Neural progenitor cell (in vitro differentiated cells): Measurements from ENCODE around the gene TPM1. TPM values are rescaled to one million over a fixed set of nuclear protein-coding genes. Genes with fewer than 3 reads are reported as not detected.

Experiments used
- DNase-seq: peaks from one replicate; pipeline ENCODE4 v3.0.0-alpha.2; 2016; ENCODE audit warnings: low spot score
- H2AFZ ChIP-seq: fragments of 200-600 bp; sonication (generic); replicated peaks from 2 replicates; pipeline ENCODE4 v1.6.1; 2016; ENCODE audit warnings: antibody characterized with exemption
- H3F3A ChIP-seq: fragments of 200-600 bp; sonication (generic); 2 replicates; pipeline ENCODE4 v1.6.1; 2016; ENCODE audit warnings: antibody characterized with exemption, low read depth
- H3K27ac ChIP-seq: fragments of 200-600 bp; sonication (generic); 2 replicates; pipeline ENCODE4 v1.5.1; 2016; ENCODE audit warnings: mild to moderate bottlenecking
- H3K27me3 ChIP-seq: fragments of 200-600 bp; sonication (generic); 2 replicates; pipeline ENCODE4 v1.6.1; 2016; ENCODE audit warnings: mild to moderate bottlenecking, moderate library complexity
- H3K36me3 ChIP-seq: fragments of 200-600 bp; sonication (generic); 2 replicates; pipeline ENCODE4 v1.5.1; 2016
- H3K4me1 ChIP-seq: fragments of 200-600 bp; sonication (generic); 2 replicates; pipeline ENCODE4 v1.6.1; 2016; ENCODE audit warnings: mixed run types
- H3K4me2 ChIP-seq: fragments of 200-600 bp; sonication (generic); 2 replicates; pipeline ENCODE4 v1.6.1; 2016
- H3K4me3 ChIP-seq: fragments of 200-600 bp; sonication (generic); 2 replicates; pipeline ENCODE4 v1.5.1; 2016
- H3K79me2 ChIP-seq: fragments of 200-600 bp; sonication (generic); 2 replicates; pipeline ENCODE4 v1.6.1; 2016; ENCODE audit warnings: low read depth
- H3K9ac ChIP-seq: fragments of 200-600 bp; sonication (generic); 2 replicates; pipeline ENCODE4 v1.6.1; 2016
- H3K9me3 ChIP-seq: fragments of 200-600 bp; sonication (generic); 2 replicates; pipeline ENCODE4 v1.5.1; 2016; ENCODE audit warnings: low read depth
- H4K20me1 ChIP-seq: fragments of 200-600 bp; sonication (generic); 2 replicates; pipeline ENCODE4 v1.6.1; 2016; ENCODE audit warnings: low read depth
- H3K27ac Mint-ChIP-seq: 3 replicates; pipeline ENCODE4 v1.8.0; 2021; ENCODE audit warnings: mixed read lengths
- H3K27me3 Mint-ChIP-seq: 2 replicates; pipeline ENCODE4 v1.8.0; 2022; ENCODE audit warnings: low read depth, mild to moderate bottlenecking, inconsistent platforms, moderate library complexity, mixed read lengths; ENCODE audit not compliant: insufficient read depth
- H3K36me3 Mint-ChIP-seq: 3 replicates; pipeline ENCODE4 v1.8.0; 2021; ENCODE audit warnings: mixed read lengths
- H3K4me1 Mint-ChIP-seq: 3 replicates; pipeline ENCODE4 v1.8.0; 2021; ENCODE audit warnings: mixed read lengths
- H3K4me3 Mint-ChIP-seq: 3 replicates; pipeline ENCODE4 v1.8.0; 2021; ENCODE audit warnings: mild to moderate bottlenecking, moderate library complexity, mixed read lengths
- H3K9me3 Mint-ChIP-seq: 3 replicates; pipeline ENCODE4 v1.8.0; 2020; ENCODE audit warnings: mixed read lengths
- CTCF ChIP-seq: fragments of 200-600 bp; sonication (generic); IDR thresholded peaks from 2 replicates; pipeline ENCODE4 v1.5.1; 2017; ENCODE audit warnings: antibody characterized with exemption, mild to moderate bottlenecking
- EZH2 ChIP-seq: fragments of 200-600 bp; sonication (generic); IDR thresholded peaks from 2 replicates; pipeline ENCODE4 v1.6.1; 2017; ENCODE audit warnings: antibody characterized with exemption, mild to moderate bottlenecking, moderate library complexity
- EZH2phosphoT487 ChIP-seq: fragments of 200-600 bp; sonication (generic); IDR thresholded peaks from 2 replicates; pipeline ENCODE4 v1.6.1; 2017; ENCODE audit warnings: antibody characterized with exemption
- total RNA-seq: library from RNA; depleted of rRNA; stranded (reverse); fragments of >200 nt; gene quantifications from 2 replicates; pipeline ENCODE4 v1.2.3, GENCODE V29; 2015; ENCODE audit warnings: low replicate concordance

The TPM1 gene
- total RNA-seq, 1 donor from 2014 or later = 623 TPM

DNA sequence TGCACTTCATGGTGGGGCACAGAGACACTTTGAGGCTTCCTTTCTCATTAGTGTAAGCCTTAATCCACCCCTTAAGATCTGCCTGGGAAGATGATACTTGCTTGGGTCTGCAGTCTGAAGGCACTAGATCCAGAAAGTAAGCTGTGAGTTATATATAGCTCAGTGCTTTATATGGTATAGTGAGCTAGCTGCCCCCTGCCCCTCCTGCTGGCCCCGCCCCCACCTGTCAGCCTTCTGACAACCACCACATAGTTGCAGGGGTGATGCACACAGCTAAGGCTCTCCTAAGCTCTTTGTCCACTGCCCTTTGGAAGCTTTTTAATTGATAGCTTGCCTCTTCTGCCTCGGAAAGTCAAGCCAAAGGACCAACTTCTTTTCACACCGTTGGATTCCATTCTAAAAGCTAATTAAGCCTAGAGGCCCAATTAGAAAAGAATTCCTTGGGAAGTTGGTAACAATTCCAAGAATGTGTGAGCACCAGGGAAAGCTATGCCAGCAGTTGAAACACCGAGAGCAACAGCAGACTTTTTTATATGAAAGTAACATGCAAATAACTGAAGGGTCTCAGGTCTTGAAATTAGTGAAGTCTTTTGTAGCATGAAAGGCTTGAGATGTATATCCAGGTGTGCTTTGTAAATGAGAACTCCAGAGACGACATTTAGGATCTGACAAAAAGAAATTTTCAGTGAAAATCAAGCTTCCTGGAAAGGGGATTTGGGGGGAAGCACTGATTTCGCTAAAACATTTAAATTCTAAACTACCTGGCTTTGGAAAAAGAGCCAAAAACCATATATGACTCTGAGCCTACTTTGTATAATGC lies 2.3 kb downstream of the TPM1 start:
- Histone ChIP-seq H3K4me2 (peak overlapping the region; percentile 98), H3K4me3 (peak overlapping the region; percentile 94), H3K9ac (peak overlapping the region; percentile 94), H3F3A (peaks cover 61% of the 10 kb centered on the region), H2AFZ (no peak overlapping the region), H3K27ac (peak overlapping the region; percentile 99), H3K36me3 (peaks cover 10% of the 10 kb centered on the region), H3K79me2 (peaks cover 74% of the 10 kb centered on the region), H3K4me1 (peaks cover 47% of the 10 kb centered on the region), H4K20me1 (peaks cover 59% of the 10 kb centered on the region), H3K9me3 (no peaks in the 10 kb centered on the region), H3K27me3 (peaks cover 4% of the 10 kb centered on the region)
- peak; percentile 94 for DNase-seq
- H3K27ac Mint-ChIP-seq = peak overlapping the region; percentile 57
- H3K27me3 Mint-ChIP-seq = peaks cover 4% of the 10 kb centered on the region
- TF ChIP-seq EZH2 (no peak), EZH2phosphoT487 (no peak), CTCF (no peak)
- H3K4me1 Mint-ChIP-seq = peaks cover 60% of the 10 kb centered on the region
- peaks cover under 1% of the 10 kb centered on the region for H3K9me3 Mint-ChIP-seq
- H3K36me3 Mint-ChIP-seq = peaks cover 19% of the 10 kb centered on the region
- peak overlapping the region; percentile 96 for H3K4me3 Mint-ChIP-seq

DNA sequence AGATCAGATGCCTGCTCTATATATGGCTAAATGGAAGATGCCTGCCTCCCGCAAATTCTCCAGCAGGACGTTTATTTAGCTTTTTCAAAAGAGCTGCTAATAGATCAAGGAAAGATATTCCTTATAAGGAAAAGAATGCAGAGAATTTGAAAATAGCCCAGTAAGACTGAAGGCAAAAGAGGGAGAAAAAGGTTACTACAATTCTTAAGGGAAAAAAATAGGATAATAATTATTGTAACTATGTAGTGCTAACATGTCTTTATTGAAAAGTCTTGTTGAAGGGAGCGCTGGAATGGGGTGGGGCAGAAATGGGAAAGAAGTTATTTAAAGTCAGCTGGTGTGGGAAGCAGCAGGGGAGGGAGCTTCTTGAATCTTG lies 2.9 kb downstream of the TPM1 start:
- peaks cover 61% of the 10 kb centered on the region for H3K4me1 Mint-ChIP-seq
- DNase-seq = no peak
- Histone ChIP-seq H4K20me1 (peaks cover 65% of the 10 kb centered on the region), H3K4me2 (peak overlapping the region; percentile 98), H3K27ac (peak overlapping the region; percentile 99), H3K79me2 (peaks cover 80% of the 10 kb centered on the region), H2AFZ (no peak overlapping the region), H3K36me3 (peaks cover 10% of the 10 kb centered on the region), H3K9me3 (no peaks in the 10 kb centered on the region), H3K9ac (peak overlapping the region; percentile 73), H3K27me3 (peaks cover 4% of the 10 kb centered on the region), H3K4me3 (peak overlapping the region; percentile 94), H3F3A (peaks cover 65% of the 10 kb centered on the region), H3K4me1 (peaks cover 49% of the 10 kb centered on the region)
- TF ChIP-seq EZH2 = no peak
- no peak for TF ChIP-seq EZH2phosphoT487
- TF ChIP-seq CTCF = no peak
- no peaks in the 10 kb centered on the region for H3K9me3 Mint-ChIP-seq
- peaks cover 24% of the 10 kb centered on the region for H3K36me3 Mint-ChIP-seq
- peak overlapping the region; percentile 36 for H3K27ac Mint-ChIP-seq
- peaks cover 4% of the 10 kb centered on the region for H3K27me3 Mint-ChIP-seq
- H3K4me3 Mint-ChIP-seq = peak overlapping the region; percentile 96

- Histone ChIP-seq H3K9ac (peak overlapping the region; percentile 73), H3K4me1 (peaks cover 48% of the 10 kb centered on the region), H3K27ac (peak overlapping the region; percentile 99), H3F3A (peaks cover 65% of the 10 kb centered on the region), H3K4me2 (peak overlapping the region; percentile 98), H3K79me2 (peaks cover 85% of the 10 kb centered on the region), H3K4me3 (peak overlapping the region; percentile 94), H3K9me3 (no peaks in the 10 kb centered on the region), H3K27me3 (peaks cover 4% of the 10 kb centered on the region), H4K20me1 (peaks cover 69% of the 10 kb centered on the region), H2AFZ (no peak overlapping the region), H3K36me3 (peaks cover 10% of the 10 kb centered on the region)
- no peaks in the 10 kb centered on the region for H3K9me3 Mint-ChIP-seq
- peaks cover 4% of the 10 kb centered on the region for H3K27me3 Mint-ChIP-seq
- DNase-seq = no peak
- TF ChIP-seq CTCF (no peak), EZH2phosphoT487 (no peak), EZH2 (no peak)
- no peak overlapping the region for H3K27ac Mint-ChIP-seq
- peak overlapping the region; percentile 3 for H3K4me3 Mint-ChIP-seq
- peaks cover 63% of the 10 kb centered on the region for H3K4me1 Mint-ChIP-seq
- H3K36me3 Mint-ChIP-seq = peaks cover 26% of the 10 kb centered on the region
These were observed 3.3 kb downstream of the TPM1 start for GRCh38 chr15:63045879-63046278.
